SK-N-SH (cell line): ENCODE measurements around the gene DYNC1LI2. TPM values are rescaled to one million over a fixed set of nuclear protein-coding genes. Genes with fewer than 3 reads are reported as not detected.

ENCODE experiments used
- CTCF ChIA-PET: fragments of 300-600, 350-600 bp; formaldehyde crosslinking; extraction: SDS; loops from one replicate; lab custom pipeline; 2021; lab: Yijun Ruan, JAX
- POLR2A ChIA-PET: fragments of 350-600 bp; sonication (Branson Sonifier 250); formaldehyde crosslinking; extraction: SDS; loops from one replicate; lab custom pipeline; 2020; ENCODE audit warnings: antibody characterized with exemption, inconsistent platforms; lab: Yijun Ruan, JAX
- DNase-seq: peaks from one replicate; pipeline ENCODE4 v3.0.0; 2012
- H2AFZ ChIP-seq: fragments of 200-600 bp; sonication (generic); 2 replicates; pipeline ENCODE4 v1.8.1; 2016; ENCODE audit warnings: antibody characterized with exemption, mild to moderate bottlenecking, low read depth
- H3F3A ChIP-seq: fragments of 200-600 bp; sonication (generic); replicated peaks from 2 replicates; pipeline ENCODE3; 2016; ENCODE audit warnings: antibody characterized with exemption, mild to moderate bottlenecking; ENCODE audit not compliant: insufficient read depth
- H3K27ac ChIP-seq, 2 experiments: fragments of 200-500 bp in 1 of 2; fragments of 200-600 bp in 1 of 2; sonication (Bioruptor generic) in 1 of 2; sonication (generic), shearing (Covaris generic) in 1 of 2; 2 replicates each; pipeline versions ENCODE4 v1.5.1 to v1.6.1; 2014 to 2016; ENCODE audit warnings: low read depth in 2 of 2, inconsistent platforms in 1 of 2, low read length in 1 of 2, mild to moderate bottlenecking in 1 of 2, mixed read lengths in 1 of 2
- H3K27me3 ChIP-seq: fragments of 200-600 bp; sonication (generic), shearing (Covaris generic); 2 replicates; pipeline ENCODE4 v1.6.1; 2016; ENCODE audit warnings: mixed run types; ENCODE audit not compliant: insufficient read depth
- H3K36me3 ChIP-seq, 2 experiments: fragments of 200-500 bp in 1 of 2; fragments of 200-600 bp in 1 of 2; sonication (Bioruptor generic) in 1 of 2; sonication (generic) in 1 of 2; replicated peaks in 1 of 2; 2 replicates each; pipeline versions ENCODE3 to v1.5.1; 2014 to 2016; ENCODE audit warnings: low read length in 1 of 2, mild to moderate bottlenecking in 1 of 2; ENCODE audit not compliant: insufficient read depth in 2 of 2, control insufficient read depth in 1 of 2
- H3K4me1 ChIP-seq, 2 experiments: fragments of 200-500 bp in 1 of 2; fragments of 200-600 bp in 1 of 2; sonication (Bioruptor generic) in 1 of 2; sonication (generic), shearing (Covaris generic) in 1 of 2; 2 replicates each; pipeline versions ENCODE4 v1.5.1 to v1.6.1; 2014 to 2016; ENCODE audit warnings: low read depth in 1 of 2, low read length in 1 of 2, mixed run types in 1 of 2; ENCODE audit not compliant: insufficient read depth in 2 of 2, control insufficient read depth in 1 of 2
- H3K4me2 ChIP-seq: fragments of 200-600 bp; sonication (generic), shearing (Covaris generic); 2 replicates; pipeline ENCODE4 v1.6.1; 2017; ENCODE audit warnings: mixed run types
- H3K4me3 ChIP-seq, 2 experiments: fragments of 200-500 bp in 1 of 2; fragments of 200-600 bp in 1 of 2; sonication (Bioruptor generic) in 1 of 2; sonication (generic), shearing (Covaris generic) in 1 of 2; 2 replicates each; pipeline versions ENCODE4 v1.5.1 to v1.8.1; 2014 to 2016; ENCODE audit warnings: low read depth in 2 of 2, inconsistent platforms in 1 of 2, low read length in 1 of 2, mild to moderate bottlenecking in 1 of 2, mixed read lengths in 1 of 2, moderate library complexity in 1 of 2
- H3K79me2 ChIP-seq: fragments of 200-600 bp; sonication (generic); 2 replicates; pipeline ENCODE4 v1.8.1; 2017; ENCODE audit warnings: mild to moderate bottlenecking; ENCODE audit not compliant: insufficient read depth
- H3K9ac ChIP-seq: fragments of 200-600 bp; sonication (generic); 2 replicates; pipeline ENCODE4 v1.6.1; 2017; ENCODE audit warnings: mixed run types
- H3K9me2 ChIP-seq: fragments of 200-600 bp; sonication (generic); 2 replicates; pipeline ENCODE4 v1.6.1; 2017; ENCODE audit warnings: mixed run types
- H3K9me3 ChIP-seq: fragments of 200-600 bp; sonication (generic); 2 replicates; pipeline ENCODE4 v1.6.1; 2017; ENCODE audit warnings: mixed run types, mild to moderate bottlenecking, moderate library complexity
- H4K20me1 ChIP-seq: fragments of 200-600 bp; sonication (generic); 2 replicates; pipeline ENCODE4 v1.6.1; 2017; ENCODE audit warnings: mild to moderate bottlenecking, mixed run types; ENCODE audit not compliant: insufficient read depth
- EP300 ChIP-seq, 2 experiments: IDR thresholded peaks; 2 replicates each; pipeline versions ENCODE4 v1.4.0 to v1.6.1; 2012; ENCODE audit warnings: borderline replicate concordance in 1 of 2, low read depth in 1 of 2, low read length in 1 of 2
- FOXM1 ChIP-seq: IDR thresholded peaks from 2 replicates; pipeline ENCODE4 v1.4.0; 2012; ENCODE audit warnings: low read depth, mild to moderate bottlenecking
- GABPA ChIP-seq: IDR thresholded peaks from 2 replicates; pipeline ENCODE4 v1.4.0; 2012; ENCODE audit warnings: low read depth, mild to moderate bottlenecking
- JUND ChIP-seq: IDR thresholded peaks from 2 replicates; pipeline ENCODE4 v1.4.0; 2012
- MEF2A ChIP-seq: IDR thresholded peaks from 2 replicates; pipeline ENCODE4 v1.4.0; 2012; ENCODE audit warnings: low read depth, borderline replicate concordance
- MXI1 ChIP-seq: IDR thresholded peaks from 2 replicates; pipeline ENCODE4 v1.6.1; 2012; ENCODE audit warnings: mild to moderate bottlenecking, low read depth, low read length, improper control_type of control experiment
- NFIC ChIP-seq: IDR thresholded peaks from 2 replicates; pipeline ENCODE4 v1.4.0; 2012; ENCODE audit warnings: borderline replicate concordance
- NRF1 ChIP-seq: IDR thresholded peaks from 2 replicates; pipeline ENCODE4 v1.6.1; 2012; ENCODE audit warnings: low read depth, mild to moderate bottlenecking, low read length
- RCOR1 ChIP-seq: fragments of 150-350 bp; IDR thresholded peaks from 2 replicates; pipeline ENCODE4 v1.6.1; 2017; ENCODE audit warnings: antibody characterized with exemption, low read length
- RXRA ChIP-seq: IDR thresholded peaks from 2 replicates; pipeline ENCODE4 v1.4.0; 2012; ENCODE audit warnings: low read depth, mild to moderate bottlenecking, borderline replicate concordance
- SIN3A ChIP-seq: IDR thresholded peaks from 2 replicates; pipeline ENCODE4 v1.6.1; 2012; ENCODE audit warnings: low read depth, mild to moderate bottlenecking, low read length, moderate library complexity, borderline replicate concordance
- SMC3 ChIP-seq: IDR thresholded peaks from 2 replicates; pipeline ENCODE4 v1.6.1; 2012; ENCODE audit warnings: low read depth, low read length, improper control_type of control experiment
- WGBS: methylation state at CpG from one replicate; pipeline ENCODE4 v1.1.6; 2017; ENCODE audit warnings: low lambda C conversion rate; 5-methylcytosine and 5-hydroxymethylcytosine counted together
- polyA plus RNA-seq, 3 experiments: library from polyadenylated mRNA; depleted of rRNA; stranded (reverse); fragments of >200 nt; gene quantifications; 2 replicates each; pipeline ENCODE4 v1.2.3, GENCODE V29; 2012
- TF ChIP-seq, protein P1 (sequence below): IDR thresholded peaks from 2 replicates; pipeline ENCODE4 v1.4.0; 2012; ENCODE audit warnings: low read depth
- TF ChIP-seq, protein P2 (sequence below): fragments of 150-350 bp; IDR thresholded peaks from 2 replicates; pipeline ENCODE4 v1.6.1; 2016; ENCODE audit warnings: mild to moderate bottlenecking, low read depth, low read length
- TF ChIP-seq, protein P3 (sequence below): fragments of 200-600 bp; sonication (generic); IDR thresholded peaks from 2 replicates; pipeline ENCODE4 v1.6.1; 2017; ENCODE audit warnings: antibody characterized with exemption, mild to moderate bottlenecking, moderate library complexity

DYNC1LI2 gene
- polyA plus RNA-seq, 1 of the 3 experiments (the other 2 are of a cell fraction), result 33.1 TPM

DNA sequence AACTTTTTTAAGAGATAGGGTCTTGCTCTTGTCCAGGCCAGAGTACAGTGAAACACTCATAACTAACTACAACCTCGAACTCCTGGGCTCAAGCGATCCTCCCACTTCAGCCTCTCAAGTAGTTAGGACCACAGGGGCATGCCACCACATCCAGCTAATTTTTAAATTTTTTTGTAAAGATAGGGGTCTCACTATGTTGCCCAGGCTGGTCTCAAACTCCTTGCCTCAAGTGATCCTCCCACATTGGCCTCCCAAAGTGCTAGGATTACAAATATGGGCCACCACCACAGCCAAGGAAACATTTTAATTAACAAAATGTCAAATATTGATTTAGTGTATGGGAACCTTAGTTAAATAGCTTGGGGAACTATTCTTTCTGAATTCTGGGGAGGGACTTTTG, 2.8 kb upstream of the DYNC1LI2 start:
- DNase-seq, result no peak
- ChIA-PET POLR2A (no interaction called here), CTCF (interaction anchor here (1.0 to 1.3 kb wide), 2 partner anchors 26 to 114 kb away, joined by 3 read pairs; no protein-coding TSS in a partner anchor)
- Histone ChIP-seq H3K9me3 (no peaks in the 10 kb centered on the region), H3K79me2 (peaks cover 22% of the 10 kb centered on the region), H3K4me2 (no peak overlapping the region), H3K9me2 (no peaks in the 10 kb centered on the region), H2AFZ (no peak overlapping the region), H3K36me3 (peaks cover 7 to 10% of the 10 kb centered on the region in 2 experiments), H3K9ac (no peak overlapping the region), H3K27ac (no peak overlapping the region), H3F3A (no peaks in the 10 kb centered on the region), H3K27me3 (no peaks in the 10 kb centered on the region), H4K20me1 (peaks cover 16% of the 10 kb centered on the region), H3K4me3 (no peak overlapping the region), H3K4me1 (peaks cover 10 to 16% of the 10 kb centered on the region in 2 experiments; a peak in 2 of 4 replicates)
- 90% methylated on average over 2 of the region's 2 CpGs for WGBS
- TF ChIP-seq, protein P1, sequence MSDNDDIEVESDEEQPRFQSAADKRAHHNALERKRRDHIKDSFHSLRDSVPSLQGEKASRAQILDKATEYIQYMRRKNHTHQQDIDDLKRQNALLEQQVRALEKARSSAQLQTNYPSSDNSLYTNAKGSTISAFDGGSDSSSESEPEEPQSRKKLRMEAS, result no peak
- no peak for TF ChIP-seq MEF2A
- no peak for TF ChIP-seq FOXM1
- no peak for TF ChIP-seq RCOR1
- no peak for TF ChIP-seq SMC3
- no peak for TF ChIP-seq NRF1
- TF ChIP-seq, protein P2, sequence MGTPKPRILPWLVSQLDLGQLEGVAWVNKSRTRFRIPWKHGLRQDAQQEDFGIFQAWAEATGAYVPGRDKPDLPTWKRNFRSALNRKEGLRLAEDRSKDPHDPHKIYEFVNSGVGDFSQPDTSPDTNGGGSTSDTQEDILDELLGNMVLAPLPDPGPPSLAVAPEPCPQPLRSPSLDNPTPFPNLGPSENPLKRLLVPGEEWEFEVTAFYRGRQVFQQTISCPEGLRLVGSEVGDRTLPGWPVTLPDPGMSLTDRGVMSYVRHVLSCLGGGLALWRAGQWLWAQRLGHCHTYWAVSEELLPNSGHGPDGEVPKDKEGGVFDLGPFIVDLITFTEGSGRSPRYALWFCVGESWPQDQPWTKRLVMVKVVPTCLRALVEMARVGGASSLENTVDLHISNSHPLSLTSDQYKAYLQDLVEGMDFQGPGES, result no peak
- no peak for TF ChIP-seq SIN3A
- TF ChIP-seq RXRA, result no peak
- no peak for TF ChIP-seq EP300 (IDR thresholded peaks at IDR 0.05; ENCODE audit: borderline replicate concordance in 1 of 2, low read depth in 1 of 2, low read length in 1 of 2)
- TF ChIP-seq JUND, result no peak

DNA sequence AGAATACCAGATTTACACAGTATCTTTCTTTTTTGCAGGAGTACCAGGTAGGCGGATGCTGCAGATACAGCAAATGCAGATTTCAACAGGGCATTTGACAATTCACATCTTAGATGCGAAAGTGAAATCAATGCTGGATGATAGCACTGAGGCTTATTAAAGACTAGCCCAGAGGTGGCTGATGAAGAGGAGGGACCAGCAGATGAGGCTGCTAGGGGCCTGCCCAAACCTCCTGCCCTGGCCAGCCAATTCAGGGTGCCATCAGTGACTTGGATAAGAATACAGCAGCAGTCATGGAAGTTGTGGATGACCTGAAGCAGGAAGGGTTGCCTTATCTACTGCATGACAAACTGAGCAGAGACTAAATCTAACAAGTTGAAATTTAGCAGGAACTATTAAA, 1.5 kb upstream of the DYNC1LI2 start:
- no peak for DNase-seq
- H3F3A ChIP-seq, result no peaks in the 10 kb centered on the region
- no peak overlapping the region for H3K27ac ChIP-seq
- peaks cover 15 to 17% of the 10 kb centered on the region in 2 experiments; a peak in 2 of 4 replicates for H3K4me1 ChIP-seq
- H3K4me3 ChIP-seq, result no peak overlapping the region
- no peak overlapping the region for H2AFZ ChIP-seq
- H3K4me2 ChIP-seq, result no peak overlapping the region
- peaks cover 34% of the 10 kb centered on the region for H3K79me2 ChIP-seq
- H3K9ac ChIP-seq, result no peak overlapping the region
- no peaks in the 10 kb centered on the region for H3K9me3 ChIP-seq
- ChIA-PET CTCF (interaction anchor here (1.1 to 4.0 kb wide), 10 partner anchors 12 to 115 kb away, joined by 4 to 68 read pairs (median 10); partner anchors contain the start of gene NAE1), POLR2A (no interaction called here)
- TF ChIP-seq, protein P3, sequence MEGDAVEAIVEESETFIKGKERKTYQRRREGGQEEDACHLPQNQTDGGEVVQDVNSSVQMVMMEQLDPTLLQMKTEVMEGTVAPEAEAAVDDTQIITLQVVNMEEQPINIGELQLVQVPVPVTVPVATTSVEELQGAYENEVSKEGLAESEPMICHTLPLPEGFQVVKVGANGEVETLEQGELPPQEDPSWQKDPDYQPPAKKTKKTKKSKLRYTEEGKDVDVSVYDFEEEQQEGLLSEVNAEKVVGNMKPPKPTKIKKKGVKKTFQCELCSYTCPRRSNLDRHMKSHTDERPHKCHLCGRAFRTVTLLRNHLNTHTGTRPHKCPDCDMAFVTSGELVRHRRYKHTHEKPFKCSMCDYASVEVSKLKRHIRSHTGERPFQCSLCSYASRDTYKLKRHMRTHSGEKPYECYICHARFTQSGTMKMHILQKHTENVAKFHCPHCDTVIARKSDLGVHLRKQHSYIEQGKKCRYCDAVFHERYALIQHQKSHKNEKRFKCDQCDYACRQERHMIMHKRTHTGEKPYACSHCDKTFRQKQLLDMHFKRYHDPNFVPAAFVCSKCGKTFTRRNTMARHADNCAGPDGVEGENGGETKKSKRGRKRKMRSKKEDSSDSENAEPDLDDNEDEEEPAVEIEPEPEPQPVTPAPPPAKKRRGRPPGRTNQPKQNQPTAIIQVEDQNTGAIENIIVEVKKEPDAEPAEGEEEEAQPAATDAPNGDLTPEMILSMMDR, result no peak
- TF ChIP-seq GABPA (no peak), MXI1 (no peak), EP300 (IDR thresholded peaks at IDR 0.05; ENCODE audit: borderline replicate concordance in 1 of 2, low read depth in 1 of 2, low read length in 1 of 2) (no peak), NFIC (no peak)
- WGBS, result 95% methylated on average over 2 of the region's 2 CpGs
- no peaks in the 10 kb centered on the region for H3K9me2 ChIP-seq
- H3K36me3 ChIP-seq, result peaks cover 14 to 22% of the 10 kb centered on the region in 2 experiments
- peaks cover 25% of the 10 kb centered on the region for H4K20me1 ChIP-seq
- no peaks in the 10 kb centered on the region for H3K27me3 ChIP-seq
